HepG2 (cell line): ENCODE results near the gene IQGAP3. TPM values are rescaled to one million over a fixed set of nuclear protein-coding genes. Genes with fewer than 3 reads are reported as not detected.

Experiments
- ATAC-seq: fragments of 200-7000 bp; cut with Tn5 transposase; 3 replicates; pipeline ENCODE4 v1.9.1; 2020; ENCODE audit warnings: mild to moderate bottlenecking, moderate library complexity
- BruUV-seq: library from RNA; stranded (reverse); fragments of 400-500 nt; replicated peaks from 2 replicates; lab custom pipeline; 2021; lab: Mats Ljungman, UMichigan
- CTCF ChIA-PET: fragments of 300-600 bp; formaldehyde crosslinking; extraction: SDS; loops from one replicate; lab custom pipeline; 2021; ENCODE audit warnings: low total read pairs, inconsistent platforms, low intra/inter-chr PET ratio; lab: Yijun Ruan, JAX
- POLR2A ChIA-PET: fragments of 350-600 bp; sonication (Branson Sonifier 250); formaldehyde crosslinking; loops from one replicate; lab custom pipeline; 2020; ENCODE audit warnings: antibody characterized with exemption, inconsistent platforms; lab: Yijun Ruan, JAX
- DNase-seq: peaks from one replicate; pipeline ENCODE4 v3.0.0-alpha.2; 2015; ENCODE audit warnings: low spot score
- FAIRE-seq: peaks from 3 replicates; lab custom pipeline; 2011; peaks lifted over from hg19 to GRCh38; lab: Jason Lieb, UNC
- H2AFZ ChIP-seq: one replicate; pipeline ENCODE4 v1.6.1; 2011; ENCODE audit warnings: low read length, inconsistent platforms
- H3K27ac ChIP-seq: fragments of 300-600 bp; 3 replicates; pipeline ENCODE4 v1.8.0; 2011; ENCODE audit warnings: mixed run types, mild to moderate bottlenecking, mixed read lengths, low read length, inconsistent platforms; ENCODE audit not compliant: insufficient read depth; ENCODE audit errors: extremely low read length
- H3K27me3 ChIP-seq, 2 experiments: fragments of 200-600 bp in 1 of 2; 2 replicates in 1 of 2; 3 replicates in 1 of 2; pipeline versions ENCODE4 v1.6.0 to v1.8.0; 2011; ENCODE audit warnings: low read length in 2 of 2, mild to moderate bottlenecking in 2 of 2, moderate library complexity in 2 of 2, inconsistent platforms in 1 of 2; ENCODE audit not compliant: insufficient read depth in 2 of 2, control insufficient read depth in 1 of 2
- H3K36me3 ChIP-seq, 2 experiments: fragments of 200-600 bp in 1 of 2; replicated peaks in 1 of 2; 2 replicates in 1 of 2; 3 replicates in 1 of 2; pipeline versions ENCODE4 v1.5.1 to v1.8.0; 2011; ENCODE audit warnings: low read length in 2 of 2, inconsistent platforms in 1 of 2; ENCODE audit not compliant: insufficient read depth in 2 of 2, control insufficient read depth in 1 of 2
- H3K4me1 ChIP-seq: 2 replicates; pipeline ENCODE4 v1.5.1; 2012; ENCODE audit warnings: low read length, inconsistent platforms; ENCODE audit not compliant: insufficient read depth
- H3K4me2 ChIP-seq: 2 replicates; pipeline ENCODE4 v1.6.0; 2011; ENCODE audit warnings: low read depth, low read length, inconsistent platforms
- H3K4me3 ChIP-seq, 3 experiments: fragments of 200-600 bp in 1 of 3; sonication (generic), shearing (Covaris generic) in 1 of 3; replicated peaks in 1 of 3; 2 replicates each; pipeline ENCODE4 v1.5.1; 2011 to 2016; ENCODE audit warnings: low read length in 3 of 3, inconsistent platforms in 2 of 3, low read depth in 2 of 3, mild to moderate bottlenecking in 2 of 3, control low read depth in 1 of 3, mixed read lengths in 1 of 3; ENCODE audit not compliant: insufficient read depth in 1 of 3
- H3K79me2 ChIP-seq: one replicate; pipeline ENCODE4 v1.6.1; 2011; ENCODE audit warnings: low read length, inconsistent platforms; ENCODE audit not compliant: insufficient read depth
- H3K9ac ChIP-seq: 2 replicates; pipeline ENCODE4 v1.6.0; 2011; ENCODE audit warnings: mild to moderate bottlenecking, low read depth, low read length, inconsistent platforms; ENCODE audit not compliant: insufficient read depth
- H3K9me3 ChIP-seq: 2 replicates; pipeline ENCODE4 v1.5.1; 2012; ENCODE audit warnings: mild to moderate bottlenecking, low read length
- H4K20me1 ChIP-seq: 2 replicates; pipeline ENCODE4 v1.6.0; 2011; ENCODE audit warnings: inconsistent platforms, mild to moderate bottlenecking, low read length, moderate library complexity; ENCODE audit not compliant: insufficient read depth
- ARNTL ChIP-seq: sonication (generic); formaldehyde crosslinking; IDR thresholded peaks from 2 replicates; pipeline ENCODE4 v1.4.0; 2020; ENCODE audit warnings: mild to moderate bottlenecking, missing genetic modification reagents
- GTF3A ChIP-seq: sonication (generic); formaldehyde crosslinking; conservative IDR thresholded peaks from 2 replicates; pipeline ENCODE4 v1.4.0; 2020; ENCODE audit warnings: mild to moderate bottlenecking, missing genetic modification reagents
- NFKBIZ ChIP-seq: IDR thresholded peaks from 2 replicates; pipeline ENCODE4 v1.6.1; 2018; ENCODE audit warnings: missing genetic modification reagents, missing compliant biosample characterization
- POLR2AphosphoS5 ChIP-seq: IDR thresholded peaks from 2 replicates; pipeline ENCODE4 v1.6.1; 2012; ENCODE audit warnings: low read depth, low read length
- RBAK ChIP-seq: sonication (generic); formaldehyde crosslinking; IDR thresholded peaks from 2 replicates; pipeline ENCODE4 v1.5.1; 2020; ENCODE audit warnings: mild to moderate bottlenecking, missing genetic modification reagents
- SMYD3 ChIP-seq: sonication (generic); formaldehyde crosslinking; IDR thresholded peaks from 2 replicates; pipeline ENCODE4 v1.8.1; 2023; ENCODE audit warnings: mild to moderate bottlenecking, missing genetic modification reagents
- SNAPC4 ChIP-seq: sonication (generic); formaldehyde crosslinking; IDR thresholded peaks from 2 replicates; pipeline ENCODE4 v1.4.0; 2020; ENCODE audit warnings: mild to moderate bottlenecking, missing genetic modification reagents
- ZFY ChIP-seq: sonication (generic); formaldehyde crosslinking; IDR thresholded peaks from 2 replicates; pipeline ENCODE4 v1.4.0; 2020; ENCODE audit warnings: missing genetic modification reagents
- ZKSCAN1 ChIP-seq: fragments of 150-350 bp; IDR thresholded peaks from 2 replicates; pipeline ENCODE4 v1.6.1; 2014; ENCODE audit warnings: low read length
- ZMYM3 ChIP-seq: sonication (generic); formaldehyde crosslinking; IDR thresholded peaks from 2 replicates; pipeline ENCODE4 v1.5.1; 2020; ENCODE audit warnings: mild to moderate bottlenecking, missing genetic modification reagents
- ZNF160 ChIP-seq: sonication (generic); formaldehyde crosslinking; IDR thresholded peaks from 2 replicates; pipeline ENCODE4 v1.8.0; 2022; ENCODE audit warnings: mild to moderate bottlenecking, inconsistent platforms, missing genetic modification reagents
- ZNF446 ChIP-seq: sonication (generic); formaldehyde crosslinking; IDR thresholded peaks from 2 replicates; pipeline ENCODE4 v1.5.0; 2020; ENCODE audit warnings: mild to moderate bottlenecking, missing genetic modification reagents
- ZNF562 ChIP-seq: sonication (generic); formaldehyde crosslinking; IDR thresholded peaks from 2 replicates; pipeline ENCODE4 v1.8.0; 2022; ENCODE audit warnings: missing genetic modification reagents, borderline replicate concordance
- ZZZ3 ChIP-seq: sonication (generic); formaldehyde crosslinking; IDR thresholded peaks from 2 replicates; pipeline ENCODE4 v1.4.0; 2020; ENCODE audit warnings: missing genetic modification reagents, mild to moderate bottlenecking, borderline replicate concordance
- WGBS: methylation state at CpG from one replicate; pipeline ENCODE4 v1.1.6; 2017; ENCODE audit warnings: low lambda C conversion rate; 5-methylcytosine and 5-hydroxymethylcytosine counted together
- in situ Hi-C: cut with HindIII; loops from 2 replicates; pipeline ENCODE4 v1.10.0; 2017; ENCODE audit warnings: low pct_unique_long_range_greater_than_20kb; ENCODE audit not compliant: extremely low pct_ligation_motif_present
- intact Hi-C: fragments of 100-400 bp; cut with micrococcal nuclease; formaldehyde crosslinking; loops from one replicate; pipeline ENCODE4 v1.10.0; 2022; ENCODE audit not compliant: unreplicated experiment
- polyA plus RNA-seq, 8 experiments: library from polyadenylated mRNA; depleted of rRNA in 3 of 8; stranded (reverse) in 7 of 8; unstranded in 1 of 8; fragments of >200 nt; fragmentation: Illumina TruSeq in 4 of 8; extraction: Trizol in 4 of 8; gene quantifications; 2 replicates each; pipeline versions ENCODE4 v1.2.1 to v1.2.3, GENCODE V29; 2011 to 2016; ENCODE audit warnings: low read depth in 4 of 8, missing spikeins in 1 of 8, mixed read lengths in 1 of 8; ENCODE audit not compliant: insufficient read depth in 1 of 8
- total RNA-seq, 5 experiments: library from RNA; depleted of rRNA; stranded (reverse); fragments of >200 nt; fragmentation: Illumina TruSeq; extraction: Trizol; gene quantifications; 2 replicates each; pipeline ENCODE4 v1.2.3, GENCODE V29; 2016; ENCODE audit warnings: low read depth in 1 of 5
- TF ChIP-seq, protein P1 (sequence below): sonication (generic); formaldehyde crosslinking; IDR thresholded peaks from 2 replicates; pipeline ENCODE4 v1.8.0; 2022; ENCODE audit warnings: mild to moderate bottlenecking, missing genetic modification reagents, borderline replicate concordance

The IQGAP3 gene
- total and polyA plus RNA-seq, 2 of the 13 experiments (the other 11 are each of a cell fraction or from before 2014, with no cell fraction given), result 13.5 to 14.1 TPM

DNA sequence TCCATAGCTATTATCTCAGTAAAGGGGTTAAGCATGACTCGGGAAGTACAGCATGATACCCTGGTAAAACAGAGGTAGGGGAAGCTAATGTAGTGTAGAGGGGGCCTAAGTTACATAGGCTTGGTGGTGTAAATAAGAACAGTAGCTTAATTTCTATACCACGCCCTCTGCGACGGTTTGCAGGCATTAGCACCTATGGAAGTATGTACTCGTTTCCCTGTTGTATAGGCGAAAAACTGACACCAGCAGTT, 18.7 kb upstream of the IQGAP3 start (continued):
- TF ChIP-seq ZNF160 (CRISPR knock-in tag) (no peak), SMYD3 (CRISPR knock-in tag) (0 out of 2 replicates have a peak, but pooled peaks have one; percentile 8), ZNF562 (CRISPR knock-in tag) (no peak), ZFY (CRISPR knock-in tag) (no peak)
- TF ChIP-seq, protein P1, sequence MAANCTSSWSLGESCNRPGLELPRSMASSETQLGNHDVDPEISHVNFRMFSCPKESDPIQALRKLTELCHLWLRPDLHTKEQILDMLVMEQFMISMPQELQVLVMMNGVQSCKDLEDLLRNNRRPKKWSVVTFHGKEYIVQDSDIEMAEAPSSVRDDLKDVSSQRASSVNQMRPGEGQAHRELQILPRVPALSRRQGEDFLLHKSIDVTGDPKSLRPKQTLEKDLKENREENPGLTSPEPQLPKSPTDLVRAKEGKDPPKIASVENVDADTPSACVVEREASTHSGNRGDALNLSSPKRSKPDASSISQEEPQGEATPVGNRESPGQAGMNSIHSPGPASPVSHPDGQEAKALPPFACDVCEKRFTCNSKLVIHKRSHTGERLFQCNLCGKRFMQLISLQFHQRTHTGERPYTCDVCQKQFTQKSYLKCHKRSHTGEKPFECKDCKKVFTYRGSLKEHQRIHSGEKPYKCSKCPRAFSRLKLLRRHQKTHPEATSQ, result 0 out of 2 replicates have a peak, but pooled peaks have one; percentile 18
- TF ChIP-seq, all 625 proteins: peak for 7

- no peaks in the 10 kb centered on the region for H3K9me3 ChIP-seq
- peaks cover 21% of the 10 kb centered on the region for H3K4me1 ChIP-seq
- FAIRE-seq, result no peak
- no TSS peak for BruUV-seq
- ChIA-PET POLR2A (interaction anchor here (1.2 to 2.3 kb wide), 6 partner anchors 9 to 90 kb away, joined by 4 to 36 read pairs (median 9); partner anchors contain the start of genes GPATCH4 and MEF2D), CTCF (no interaction called here)
- H3K4me2 ChIP-seq, result peak overlapping the region; percentile 86
- H3K27me3 ChIP-seq, result peaks cover 0 to 7% of the 10 kb centered on the region in 2 experiments; a peak in 1 of 5 replicates
- peak overlapping the region; percentile 35 for H2AFZ ChIP-seq
- H3K36me3 ChIP-seq, result peaks cover 0 to 16% of the 10 kb centered on the region in 2 experiments; a peak in 1 of 5 replicates
- ATAC-seq, result peak; percentile 3; the same call in 2 of the 3 replicates
- peak overlapping the region; percentile 73 to 86 (median 81); a peak in 5 of 6 replicates for H3K4me3 ChIP-seq
- H3K9ac ChIP-seq, result peak overlapping the region; percentile 66
- H4K20me1 ChIP-seq, result no peaks in the 10 kb centered on the region
- WGBS, result 41% methylated on average over 10 of the region's 10 CpGs
- peak overlapping the region; percentile 54 for H3K27ac ChIP-seq
- in situ Hi-C loops, result no loop called here
- H3K79me2 ChIP-seq, result peaks cover 3% of the 10 kb centered on the region
- no peak for DNase-seq
- intact Hi-C loops, result no loop called here
- TF ChIP-seq NFKBIZ, result no peak
- TF ChIP-seq RBAK (CRISPR knock-in tag), result no peak
- peak; percentile 22; the same call in 1 of the 2 replicates for TF ChIP-seq POLR2AphosphoS5
- no peak for TF ChIP-seq ZKSCAN1
- TF ChIP-seq ZMYM3 (CRISPR knock-in tag), result peak; percentile 50; the same call in 1 of the 2 replicates
- TF ChIP-seq SNAPC4, result peak; percentile 93
- no peak for TF ChIP-seq ARNTL (CRISPR knock-in tag)
- 0 out of 2 replicates have a peak, but pooled peaks have one; percentile 18 for TF ChIP-seq GTF3A (CRISPR knock-in tag)
- no peak for TF ChIP-seq ZZZ3 (CRISPR knock-in tag)
- no peak for TF ChIP-seq ZNF446 (CRISPR knock-in tag)
Observed at GRCh38 chr1:156590326-156591180, 18.2 kb upstream of the IQGAP3 start.
